HepG2 (cell line): Measurements from ENCODE around the gene ANKRD65. TPM values are rescaled to one million over a fixed set of nuclear protein-coding genes. Genes with fewer than 3 reads are reported as not detected.

ENCODE experiments used
- CBX2 ChIP-seq, 2 experiments: fragments of 200-600 bp in 1 of 2; sonication (generic); formaldehyde crosslinking in 1 of 2; IDR thresholded peaks; 2 replicates each; pipeline versions ENCODE4 v1.7.0 to v1.8.1; 2018 to 2022; ENCODE audit warnings: low read depth in 2 of 2, low read length in 1 of 2, mild to moderate bottlenecking in 1 of 2, missing genetic modification reagents in 1 of 2
- KLF6 ChIP-seq: IDR thresholded peaks from 2 replicates; pipeline ENCODE4 v1.8.0; 2016; ENCODE audit warnings: missing biosample characterization, missing genetic modification reagents
- NCOA1 ChIP-seq: sonication (generic); formaldehyde crosslinking; IDR thresholded peaks from 2 replicates; pipeline ENCODE4 v1.9.0; 2021; ENCODE audit warnings: missing genetic modification reagents
- NFIB ChIP-seq: sonication (generic); formaldehyde crosslinking; IDR thresholded peaks from 2 replicates; pipeline ENCODE4 v1.9.0; 2021; ENCODE audit warnings: missing genetic modification reagents, mild to moderate bottlenecking, borderline replicate concordance
- NR2F1 ChIP-seq, 2 experiments: fragments of 450-650 bp in 1 of 2; formaldehyde crosslinking in 1 of 2; IDR thresholded peaks; 2 replicates each; pipeline versions ENCODE4 v1.5.0 to v1.6.1; 2016 to 2020; ENCODE audit warnings: mild to moderate bottlenecking in 1 of 2, missing compliant biosample characterization in 1 of 2, missing genetic modification reagents in 1 of 2, moderate library complexity in 1 of 2
- PLSCR1 ChIP-seq: sonication (generic); formaldehyde crosslinking; IDR thresholded peaks from 2 replicates; pipeline ENCODE4 v1.5.0; 2020; ENCODE audit warnings: missing genetic modification reagents, mild to moderate bottlenecking, borderline replicate concordance
- POLR2AphosphoS5 ChIP-seq: IDR thresholded peaks from 2 replicates; pipeline ENCODE4 v1.6.1; 2012; ENCODE audit warnings: low read depth, low read length
- RBFOX2 ChIP-seq: fragments of 200-400 bp; formaldehyde crosslinking; IDR thresholded peaks from 2 replicates; pipeline ENCODE4 v1.6.1; 2017; ENCODE audit warnings: low read depth, mild to moderate bottlenecking, low read length
- RCOR2 ChIP-seq: IDR thresholded peaks from 2 replicates; pipeline ENCODE4 v1.6.1; 2016; ENCODE audit warnings: missing biosample characterization, missing genetic modification reagents
- SIX4 ChIP-seq: sonication (generic); formaldehyde crosslinking; IDR thresholded peaks from 2 replicates; pipeline ENCODE4 v1.4.0; 2020; ENCODE audit warnings: missing genetic modification reagents
- ZFP41 ChIP-seq: sonication (generic); formaldehyde crosslinking; IDR thresholded peaks from 2 replicates; pipeline ENCODE4 v1.4.0; 2020; ENCODE audit warnings: mild to moderate bottlenecking, missing genetic modification reagents, borderline replicate concordance
- ZGPAT ChIP-seq: IDR thresholded peaks from 2 replicates; pipeline ENCODE4 v1.6.1; 2016; ENCODE audit warnings: mild to moderate bottlenecking
- ZNF207 ChIP-seq: fragments of 450-650 bp; IDR thresholded peaks from 2 replicates; pipeline ENCODE4 v1.6.1; 2016; ENCODE audit warnings: antibody characterized with exemption, borderline replicate concordance
- ZNF234 ChIP-seq: sonication (generic); formaldehyde crosslinking; conservative IDR thresholded peaks from 2 replicates; pipeline ENCODE4 v1.5.1; 2020; ENCODE audit warnings: mild to moderate bottlenecking, missing genetic modification reagents
- ZNF407 ChIP-seq: sonication (generic); formaldehyde crosslinking; IDR thresholded peaks from one replicate; pipeline ENCODE4 v1.5.1; 2020; ENCODE audit warnings: mild to moderate bottlenecking, missing genetic modification reagents; ENCODE audit errors: not compliant biosample characterization
- ZNF724P ChIP-seq: sonication (generic); formaldehyde crosslinking; IDR thresholded peaks from 2 replicates; pipeline ENCODE4 v1.8.0; 2022; ENCODE audit warnings: missing genetic modification reagents, borderline replicate concordance
- polyA plus RNA-seq, 8 experiments: library from polyadenylated mRNA; depleted of rRNA in 3 of 8; stranded (reverse) in 7 of 8; unstranded in 1 of 8; fragments of >200 nt; fragmentation: Illumina TruSeq in 4 of 8; extraction: Trizol in 4 of 8; gene quantifications; 2 replicates each; pipeline versions ENCODE4 v1.2.1 to v1.2.3, GENCODE V29; 2011 to 2016; ENCODE audit warnings: low read depth in 4 of 8, missing spikeins in 1 of 8, mixed read lengths in 1 of 8; ENCODE audit not compliant: insufficient read depth in 1 of 8
- total RNA-seq, 5 experiments: library from RNA; depleted of rRNA; stranded (reverse); fragments of >200 nt; fragmentation: Illumina TruSeq; extraction: Trizol; gene quantifications; 2 replicates each; pipeline ENCODE4 v1.2.3, GENCODE V29; 2016; ENCODE audit warnings: low read depth in 1 of 5

ANKRD65 gene
- total and polyA plus RNA-seq, 2 of the 13 experiments (the other 11 are each of a cell fraction or from before 2014, with no cell fraction given) = 12.1 to 30.1 TPM

- TF ChIP-seq ZNF407 (peak; percentile 27), SIX4 (no peak), ZNF724P (no peak), ZNF234 (CRISPR knock-in tag) (no peak), NR2F1 (CRISPR knock-in tag; IDR thresholded peaks at IDR 0.05) (no peak), ZFP41 (no peak), RCOR2 (CRISPR knock-in tag) (no peak), POLR2AphosphoS5 (no peak), ZNF207 (no peak), CBX2 (IDR thresholded peaks at IDR 0.05; ENCODE audit: low read depth, low read length) (no peak), CBX2 (CRISPR knock-in tag; IDR thresholded peaks at IDR 0.05; ENCODE audit: low read depth) (no peak), PLSCR1 (CRISPR knock-in tag) (no peak), RBFOX2 (peak; percentile 46; the same call in 1 of the 2 replicates), NCOA1 (CRISPR knock-in tag) (no peak), KLF6 (CRISPR knock-in tag) (no peak), ZGPAT (CRISPR knock-in tag) (no peak), NFIB (CRISPR knock-in tag) (no peak)
Measured at GRCh38 chr1:1462318-1462966, 41.4 kb upstream of the ANKRD65 start (continued).
